GM13977 (cell line): Measurements from ENCODE around the gene LEMD2.
"Not testable (repeated sequence)": the region's sequence is repeated elsewhere in the genome, so short reads cannot be mapped to it uniquely, and the experiment has no call there.

ENCODE experiments used
- DNase-seq: peaks from one replicate; pipeline ENCODE4 v3.0.0; 2012; ENCODE audit warnings: low spot score
- in situ Hi-C: fragments of 300-500 bp; cut with MboI; formaldehyde crosslinking; loops from one replicate; pipeline ENCODE4 v1.12.0; 2022; ENCODE audit warnings: low sequenced_read_pairs, low pct_unique_long_range_greater_than_20kb, mixed read lengths, inconsistent platforms; ENCODE audit not compliant: unreplicated experiment
- TF ChIP-seq, protein P1 (sequence below): IDR thresholded peaks from 2 replicates; pipeline ENCODE4 v1.5.1; 2012; ENCODE audit warnings: mild to moderate bottlenecking, control low read depth; ENCODE audit not compliant: insufficient read depth; ENCODE audit errors: extremely low read depth, missing control alignments

The LEMD2 gene

DNA sequence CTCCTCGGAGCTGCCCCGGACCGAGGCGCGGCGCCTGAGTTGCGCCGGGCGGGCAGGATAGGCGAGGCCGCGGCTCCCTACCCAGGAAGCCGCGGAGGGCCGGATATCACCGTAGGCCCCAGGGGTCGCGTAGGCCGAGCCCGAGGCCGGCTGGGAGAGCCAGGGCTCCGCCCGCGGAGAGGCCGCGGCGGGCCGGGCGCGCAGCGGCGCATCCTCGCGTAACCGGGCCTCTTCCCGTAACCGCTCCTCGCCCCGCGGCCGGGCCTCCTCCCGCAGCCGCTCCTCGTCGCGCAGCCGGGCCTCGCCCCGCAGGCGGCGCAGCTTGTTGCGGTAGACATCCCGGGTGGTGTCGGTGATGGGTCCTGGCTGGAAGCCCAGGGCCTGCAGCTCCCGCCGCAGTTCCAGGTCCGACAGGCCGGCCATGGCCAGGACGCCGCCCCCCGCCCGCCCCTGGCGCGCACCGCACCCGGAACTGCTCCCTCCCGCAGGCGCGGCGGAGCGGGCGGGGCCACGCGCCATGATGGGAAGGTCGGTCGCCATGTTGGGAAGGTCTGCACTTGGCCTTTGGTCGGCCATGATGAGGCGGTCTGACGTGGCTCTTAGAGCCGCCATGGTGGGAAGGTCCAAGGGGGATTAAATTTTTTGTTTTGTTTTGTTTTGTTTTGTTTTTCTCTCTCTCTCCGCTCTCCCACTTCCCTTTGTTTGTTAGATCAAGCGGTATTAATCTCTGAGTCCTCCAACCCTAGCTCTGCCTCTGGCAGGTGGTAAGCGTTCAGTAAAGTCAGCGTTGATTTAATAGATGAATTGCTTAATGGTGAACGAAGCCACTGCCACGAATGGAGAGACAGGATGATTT lies at the start of gene LEMD2:
TSS of gene LEMD2 (minus strand) at position 437 of the 856 bp plus-strand sequence. CDS start at position 423, 14 bp downstream.
- in situ Hi-C loops, result loop anchor here (10.0 to 25.0 kb wide), 2 partner anchors 248 to 366 kb away; no protein-coding TSS in a partner anchor
- TF ChIP-seq, protein P1, sequence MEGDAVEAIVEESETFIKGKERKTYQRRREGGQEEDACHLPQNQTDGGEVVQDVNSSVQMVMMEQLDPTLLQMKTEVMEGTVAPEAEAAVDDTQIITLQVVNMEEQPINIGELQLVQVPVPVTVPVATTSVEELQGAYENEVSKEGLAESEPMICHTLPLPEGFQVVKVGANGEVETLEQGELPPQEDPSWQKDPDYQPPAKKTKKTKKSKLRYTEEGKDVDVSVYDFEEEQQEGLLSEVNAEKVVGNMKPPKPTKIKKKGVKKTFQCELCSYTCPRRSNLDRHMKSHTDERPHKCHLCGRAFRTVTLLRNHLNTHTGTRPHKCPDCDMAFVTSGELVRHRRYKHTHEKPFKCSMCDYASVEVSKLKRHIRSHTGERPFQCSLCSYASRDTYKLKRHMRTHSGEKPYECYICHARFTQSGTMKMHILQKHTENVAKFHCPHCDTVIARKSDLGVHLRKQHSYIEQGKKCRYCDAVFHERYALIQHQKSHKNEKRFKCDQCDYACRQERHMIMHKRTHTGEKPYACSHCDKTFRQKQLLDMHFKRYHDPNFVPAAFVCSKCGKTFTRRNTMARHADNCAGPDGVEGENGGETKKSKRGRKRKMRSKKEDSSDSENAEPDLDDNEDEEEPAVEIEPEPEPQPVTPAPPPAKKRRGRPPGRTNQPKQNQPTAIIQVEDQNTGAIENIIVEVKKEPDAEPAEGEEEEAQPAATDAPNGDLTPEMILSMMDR, result no peak
- peak; percentile 98 for DNase-seq

- in situ Hi-C loops, result no loop called here
- DNase-seq, result no peak
- TF ChIP-seq, protein P1, result no peak
Observed at GRCh38 chr6:33837971-33838665, 49.2 kb upstream of the LEMD2 start.

DNA sequence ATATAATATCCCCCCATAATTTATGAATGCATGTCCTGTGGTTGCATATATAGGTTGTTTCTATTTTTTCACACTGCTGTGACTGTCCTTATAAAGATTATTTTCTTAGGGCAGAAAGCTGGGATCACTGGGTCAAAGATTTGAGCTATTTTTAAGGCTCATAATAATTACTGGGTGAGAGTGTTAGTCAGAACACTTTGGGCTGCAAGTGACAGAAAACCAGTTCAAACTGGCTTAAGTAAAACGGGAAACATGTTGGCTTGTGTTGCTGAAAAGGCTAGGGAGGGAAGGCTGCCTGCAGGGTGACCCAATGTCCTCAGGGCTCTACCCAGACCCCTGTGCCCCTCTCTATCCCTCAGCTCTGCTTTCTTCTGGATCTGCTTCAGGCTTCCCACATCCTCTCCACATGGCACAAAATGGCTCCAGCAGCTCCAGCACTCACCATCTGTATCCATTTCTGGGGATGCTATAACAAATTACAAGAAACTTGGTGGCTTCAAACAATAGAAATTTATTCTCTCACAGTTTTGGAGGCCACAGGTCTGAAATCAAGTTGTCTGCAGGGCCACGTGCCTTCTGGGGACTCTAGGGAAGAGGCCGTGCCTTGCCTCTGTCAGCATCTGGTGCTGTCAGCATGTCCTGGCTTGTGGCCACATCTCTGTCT lies 48.0 kb upstream of the LEMD2 start:
- no peak for DNase-seq
- in situ Hi-C loops, result no loop called here
- TF ChIP-seq, protein P1, result no peak

DNA sequence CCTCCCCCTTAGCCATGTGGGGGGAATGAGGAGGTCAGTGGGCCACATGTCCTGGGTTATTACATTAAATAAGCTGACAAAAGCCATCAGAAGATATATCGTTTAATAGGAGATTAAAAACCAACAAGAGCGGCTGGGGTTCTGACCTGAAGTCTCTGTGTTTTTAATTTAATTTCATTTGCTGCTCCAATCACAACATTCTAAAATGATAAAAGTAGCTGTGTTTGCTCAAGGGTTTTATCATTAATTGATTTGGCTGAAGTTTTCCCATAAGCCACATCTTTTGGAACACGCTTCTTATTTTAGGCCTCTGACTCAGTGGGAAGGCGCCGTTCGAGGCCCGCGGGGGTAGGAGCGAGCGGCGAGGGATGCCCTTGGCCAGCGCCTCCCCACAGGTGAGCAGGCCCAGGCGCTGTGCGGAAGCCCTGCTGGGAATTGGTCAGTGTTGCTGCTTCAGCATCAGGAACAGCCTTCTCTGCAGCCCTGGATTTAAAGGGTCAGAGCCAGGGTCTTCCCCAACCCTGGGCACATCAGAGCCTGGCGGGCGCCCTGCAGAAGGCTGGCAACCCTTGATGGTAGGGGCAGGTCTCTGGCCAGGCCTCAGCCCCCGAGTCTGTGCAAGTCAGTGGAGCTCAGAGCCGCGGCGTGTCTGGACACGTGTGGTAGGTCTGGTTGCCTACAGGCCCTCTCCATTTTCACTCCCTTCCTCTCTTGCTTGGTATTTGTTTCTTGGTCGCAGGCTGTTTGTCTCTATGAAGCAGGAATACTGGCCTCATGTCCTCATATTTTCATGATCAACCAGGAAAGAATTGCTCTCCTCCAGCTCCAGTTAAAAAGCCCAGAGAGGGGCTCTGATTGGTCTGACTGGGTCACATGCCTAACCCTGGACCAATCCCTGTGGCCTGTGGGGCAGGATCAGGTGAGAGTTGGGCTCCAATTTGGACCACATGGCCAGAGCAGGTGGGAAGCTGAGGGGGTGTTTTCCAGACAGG lies 45.8 kb upstream of the LEMD2 start:
- DNase-seq, result no peak
- TF ChIP-seq, protein P1, result no peak
- in situ Hi-C loops, result no loop called here

- TF ChIP-seq, protein P1, result no peak
- in situ Hi-C loops, result no loop called here
Observed at GRCh38 chr6:33833599-33833998, 44.7 kb upstream of the LEMD2 start.

GRCh38 chr6:33832831-33833230 lies 43.9 kb upstream of the LEMD2 start:
- DNase-seq, in situ Hi-C loops: not testable (repeated sequence)

More at GRCh38 chr6:33833599-33833998, 44.7 kb upstream of the LEMD2 start:
- no peak for DNase-seq

GRCh38 chr6:33831725-33832124 lies 42.8 kb upstream of the LEMD2 start:
- DNase-seq, in situ Hi-C loops: not testable (repeated sequence)
